HG03066 (cell line): ENCODE data around the gene COMMD1.

Source experiments
- ATAC-seq: cut with Tn5 transposase; IDR thresholded peaks from one replicate; pipeline ENCODE4 v1.9.1; 2021; ENCODE audit warnings: low read depth; ENCODE audit not compliant: unreplicated experiment

Gene COMMD1

DNA sequence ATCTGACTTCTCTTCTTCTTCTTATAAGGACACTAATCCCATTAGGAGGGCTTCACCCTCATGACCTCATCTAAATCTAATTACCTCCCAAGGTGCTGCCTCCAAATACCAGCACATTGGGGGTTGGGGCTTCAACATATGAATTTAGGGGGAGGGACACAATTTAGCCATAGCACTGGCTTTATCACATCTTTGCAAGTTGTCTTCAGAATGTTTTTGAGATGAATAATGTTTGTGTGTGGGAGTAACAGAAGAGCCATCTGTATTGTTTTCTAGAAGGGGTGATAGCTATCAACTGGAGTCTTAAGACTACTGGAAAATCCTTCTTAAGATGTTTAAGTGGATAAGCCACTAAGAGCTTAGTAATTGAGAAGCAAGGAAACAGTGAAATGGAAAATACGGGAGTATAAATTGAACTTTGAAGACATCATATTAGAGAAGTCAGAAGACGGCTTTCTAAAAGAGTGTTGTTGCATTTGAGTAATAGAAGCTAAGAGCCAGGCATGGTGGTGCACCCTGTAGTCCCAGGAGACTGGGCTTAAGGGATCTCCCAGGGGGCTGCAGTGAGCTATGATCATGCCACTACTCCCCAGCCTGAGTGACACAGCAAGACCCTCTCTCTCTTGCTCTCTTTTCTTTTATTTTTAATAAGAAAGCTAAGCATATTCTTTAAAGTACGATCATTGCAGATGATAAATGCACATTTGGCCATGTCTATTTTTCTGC lies 257.8 kb downstream of the COMMD1 start:
- no peak for ATAC-seq

DNA sequence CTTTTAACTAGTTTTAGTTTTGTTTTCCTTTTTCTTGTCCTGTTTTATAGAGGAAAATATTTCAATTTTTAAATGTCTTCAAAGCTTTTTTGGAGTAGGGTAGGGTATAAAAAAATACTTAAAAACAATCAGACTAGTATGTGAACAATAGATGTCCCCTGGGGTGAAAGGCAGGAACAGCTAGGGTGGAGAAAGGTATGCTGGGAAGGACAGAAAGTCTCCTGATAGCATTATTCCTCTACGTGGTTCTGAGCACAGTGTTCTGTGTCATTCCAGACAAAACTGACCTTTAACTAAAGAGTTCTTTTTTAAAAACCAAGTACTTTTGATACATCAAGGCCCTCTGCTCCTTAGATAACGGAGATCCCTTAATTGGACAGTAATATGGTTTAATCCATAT lies 258.4 kb downstream of the COMMD1 start:
- no peak for ATAC-seq

DNA sequence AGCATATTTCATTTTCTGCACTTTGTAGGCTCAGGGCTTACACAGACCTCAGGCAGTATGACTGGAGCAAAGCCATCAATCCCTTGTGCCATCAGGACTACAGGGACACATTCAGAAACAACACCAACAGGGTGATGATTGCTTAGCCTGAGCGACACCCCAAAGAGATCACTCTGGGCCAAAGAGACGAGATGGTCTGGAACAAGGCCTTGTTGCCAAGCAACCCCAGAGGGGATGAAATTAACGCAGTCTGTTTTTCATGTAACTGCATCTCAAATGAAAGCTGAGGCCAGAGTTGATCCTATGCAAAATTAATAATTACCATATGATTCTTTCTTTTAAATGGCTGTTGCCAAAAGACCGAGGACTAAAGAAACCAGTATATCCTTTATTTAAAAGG lies 270.3 kb downstream of the COMMD1 start:
- ATAC-seq, result no peak

DNA sequence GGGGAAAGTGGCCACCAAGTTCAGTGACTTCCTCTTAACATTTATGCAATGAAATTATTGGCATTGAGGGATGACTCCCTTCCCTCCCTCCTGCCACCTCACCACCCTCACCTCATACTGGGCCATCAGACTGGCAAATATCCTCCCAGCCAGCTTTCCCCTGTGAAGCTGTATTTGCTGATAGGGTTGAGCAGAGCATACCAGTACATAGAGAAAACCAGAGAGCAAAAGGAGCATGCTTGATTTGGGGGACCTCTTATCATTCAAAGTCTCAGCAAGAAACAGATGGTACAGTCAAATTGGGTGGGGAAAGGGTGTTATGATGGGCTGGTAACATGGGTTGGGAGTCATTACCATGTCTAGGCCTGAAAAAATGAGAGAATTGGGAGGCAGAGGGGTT lies 271.3 kb downstream of the COMMD1 start:
- ATAC-seq, result no peak

DNA sequence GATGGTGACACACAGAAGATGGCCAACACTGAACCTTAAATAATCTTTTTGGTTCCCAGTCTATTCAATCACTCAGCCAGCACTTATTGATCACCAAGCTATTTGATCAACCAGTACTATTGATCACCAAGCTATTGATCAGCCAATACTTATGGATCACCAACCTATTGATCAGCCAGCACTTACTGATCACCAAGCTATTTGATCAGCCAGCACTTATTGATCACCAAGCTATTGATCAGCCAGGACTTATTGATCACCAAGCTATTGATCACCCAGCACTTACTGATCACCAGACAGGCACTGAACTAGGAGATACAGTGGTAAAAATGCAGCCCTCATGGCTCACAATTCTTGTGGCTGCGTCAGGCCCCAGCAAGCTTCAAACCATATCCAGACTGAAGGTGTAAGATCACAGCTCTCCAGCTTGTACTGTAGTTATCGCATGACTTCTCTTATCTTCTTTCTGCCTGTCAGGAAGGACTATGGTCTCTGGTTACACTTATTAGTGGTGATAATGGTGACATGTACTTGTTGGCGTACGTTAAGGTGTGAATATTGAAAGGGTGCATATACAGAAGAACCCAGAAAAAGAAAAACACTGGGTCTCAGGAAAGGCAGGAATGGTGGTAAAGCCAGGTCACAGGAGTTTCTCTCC lies 272.0 kb downstream of the COMMD1 start:
- ATAC-seq, result no peak

DNA sequence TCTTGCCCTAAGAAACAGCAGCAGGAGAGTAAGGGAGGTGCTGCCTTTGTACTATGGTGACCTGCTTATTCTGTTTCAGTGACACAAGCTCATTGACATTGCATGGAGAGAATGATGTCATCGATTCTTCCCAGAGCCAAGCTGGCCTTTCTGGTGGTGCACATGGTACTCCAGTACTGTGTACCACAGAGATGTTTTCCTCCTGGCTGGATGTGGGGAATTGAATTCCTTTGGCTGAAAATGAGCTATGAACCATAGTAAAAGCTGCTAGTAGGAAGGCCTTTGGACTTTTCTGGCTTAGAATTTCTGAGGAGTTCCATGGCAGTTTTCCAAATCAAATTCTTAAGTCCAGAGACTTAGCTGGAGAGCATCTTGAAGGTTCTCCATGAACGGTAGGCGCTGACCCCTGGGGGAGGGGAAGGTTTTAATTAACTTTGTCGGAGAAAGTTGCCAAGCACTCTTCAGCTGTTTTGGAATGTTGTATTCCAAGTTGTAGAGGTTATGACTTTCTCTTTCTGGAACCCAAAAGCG lies 273.3 kb downstream of the COMMD1 start:
- no peak for ATAC-seq

DNA sequence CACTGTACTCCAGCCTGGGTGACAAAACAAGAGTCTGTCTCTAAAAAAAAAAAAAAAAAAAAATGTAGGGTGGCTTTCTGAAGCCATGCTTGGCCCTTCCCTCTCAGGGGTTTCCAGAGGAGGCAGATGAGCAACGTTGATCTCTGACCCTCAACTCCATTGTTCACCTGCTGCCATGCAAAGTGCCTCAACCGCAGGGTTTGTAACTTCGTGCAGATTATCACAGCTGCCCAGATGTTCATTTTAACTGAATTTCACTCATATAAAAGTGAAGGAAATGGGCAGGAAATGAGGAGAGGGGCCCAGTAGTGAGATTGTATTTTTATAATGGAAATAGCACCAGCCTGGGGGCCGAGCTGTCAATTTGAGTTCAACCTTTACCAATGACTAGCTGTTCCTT lies 275.5 kb downstream of the COMMD1 start:
- ATAC-seq, result no peak

DNA sequence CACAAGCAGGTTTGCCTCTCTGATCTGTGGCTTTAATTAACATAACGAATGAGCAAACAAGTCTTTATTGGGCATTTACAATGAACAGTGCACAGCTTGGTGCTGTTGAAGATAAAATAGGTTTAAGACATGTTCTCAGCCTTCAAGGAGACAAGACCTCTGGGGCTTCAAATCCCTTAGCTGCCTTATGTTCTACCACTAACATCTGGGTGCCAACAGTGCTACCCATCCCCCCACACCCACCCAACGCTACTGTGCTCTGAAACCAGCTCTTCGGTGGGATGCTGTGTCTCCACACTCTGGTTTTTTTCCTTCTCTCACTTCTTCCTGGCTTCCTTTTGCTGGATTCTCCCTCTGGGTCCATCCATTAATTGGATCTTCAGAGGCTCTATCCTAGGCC lies 276.4 kb downstream of the COMMD1 start:
- no peak for ATAC-seq

DNA sequence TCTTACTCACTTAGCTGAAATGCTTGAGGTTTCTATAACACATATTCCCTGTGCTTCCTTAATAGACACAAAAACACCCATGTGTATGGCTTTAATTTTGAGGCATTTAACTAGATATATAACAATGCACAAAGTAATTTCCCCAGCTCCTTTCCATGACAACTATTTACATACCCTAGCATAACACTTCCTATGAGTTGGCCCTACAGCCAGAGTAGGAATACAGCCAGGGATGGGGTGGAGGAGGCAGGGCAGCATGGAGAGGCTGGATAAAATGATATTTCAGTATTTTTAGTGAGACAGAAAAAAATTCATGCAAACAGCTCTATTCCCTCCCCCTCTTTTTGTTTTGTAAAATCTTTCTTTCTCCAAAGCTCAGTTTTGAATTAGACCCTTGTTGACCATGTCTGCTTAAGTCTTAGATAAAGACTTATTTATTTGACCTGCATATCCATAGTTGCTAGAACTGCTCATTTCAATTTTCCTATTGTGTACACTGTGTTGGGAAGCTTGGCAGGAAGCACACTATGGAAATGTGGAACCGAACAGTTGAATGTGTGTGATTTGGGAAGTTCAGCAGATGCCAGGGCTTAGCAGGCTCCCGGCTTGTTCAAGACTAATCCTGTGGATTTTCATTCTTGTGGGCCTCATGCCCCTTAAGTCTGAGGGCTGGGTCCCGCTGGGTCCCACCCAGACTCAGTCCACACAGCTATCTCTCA lies 279.2 kb downstream of the COMMD1 start:
- ATAC-seq, result no peak
